ENCODE results near the gene EPB41L3.

DNA sequence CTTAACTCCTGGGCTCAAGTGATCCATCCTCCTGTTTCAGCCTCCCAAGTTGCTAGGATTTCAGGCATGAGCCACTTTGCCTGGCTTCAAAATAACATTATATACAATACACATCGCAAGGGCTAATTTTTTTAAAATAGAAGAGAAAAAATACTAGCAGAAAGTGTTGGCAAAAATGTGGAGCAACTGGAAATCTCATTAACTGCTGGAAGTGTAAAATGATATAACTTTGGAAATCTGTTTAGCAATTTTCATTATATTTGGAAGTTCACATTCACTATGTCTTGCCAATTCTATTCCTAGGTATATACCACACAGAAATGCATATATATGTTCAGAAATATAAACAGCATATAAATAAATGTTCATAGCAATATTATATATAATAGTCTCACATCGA, 193.2 kb downstream of the EPB41L3 start:
- TF ChIP-seq, protein P1, sequence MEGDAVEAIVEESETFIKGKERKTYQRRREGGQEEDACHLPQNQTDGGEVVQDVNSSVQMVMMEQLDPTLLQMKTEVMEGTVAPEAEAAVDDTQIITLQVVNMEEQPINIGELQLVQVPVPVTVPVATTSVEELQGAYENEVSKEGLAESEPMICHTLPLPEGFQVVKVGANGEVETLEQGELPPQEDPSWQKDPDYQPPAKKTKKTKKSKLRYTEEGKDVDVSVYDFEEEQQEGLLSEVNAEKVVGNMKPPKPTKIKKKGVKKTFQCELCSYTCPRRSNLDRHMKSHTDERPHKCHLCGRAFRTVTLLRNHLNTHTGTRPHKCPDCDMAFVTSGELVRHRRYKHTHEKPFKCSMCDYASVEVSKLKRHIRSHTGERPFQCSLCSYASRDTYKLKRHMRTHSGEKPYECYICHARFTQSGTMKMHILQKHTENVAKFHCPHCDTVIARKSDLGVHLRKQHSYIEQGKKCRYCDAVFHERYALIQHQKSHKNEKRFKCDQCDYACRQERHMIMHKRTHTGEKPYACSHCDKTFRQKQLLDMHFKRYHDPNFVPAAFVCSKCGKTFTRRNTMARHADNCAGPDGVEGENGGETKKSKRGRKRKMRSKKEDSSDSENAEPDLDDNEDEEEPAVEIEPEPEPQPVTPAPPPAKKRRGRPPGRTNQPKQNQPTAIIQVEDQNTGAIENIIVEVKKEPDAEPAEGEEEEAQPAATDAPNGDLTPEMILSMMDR (IDR thresholded peaks at IDR 0.05; ENCODE audit: poor library complexity), result no peak
- TF ChIP-seq EZH2 (IDR thresholded peaks at IDR 0.05; ENCODE audit: borderline replicate concordance), result no peak
